HG03045 (cell line): ENCODE results near the gene THAP7.

ENCODE experiments used
- ATAC-seq: cut with Tn5 transposase; IDR thresholded peaks from one replicate; pipeline ENCODE4 v1.9.1; 2021; ENCODE audit warnings: mild to moderate bottlenecking, moderate library complexity; ENCODE audit not compliant: unreplicated experiment

THAP7 gene

GRCh38 chr22:20965104-20965887 lies 36.6 kb downstream of the THAP7 start:
- ATAC-seq = no peak

DNA sequence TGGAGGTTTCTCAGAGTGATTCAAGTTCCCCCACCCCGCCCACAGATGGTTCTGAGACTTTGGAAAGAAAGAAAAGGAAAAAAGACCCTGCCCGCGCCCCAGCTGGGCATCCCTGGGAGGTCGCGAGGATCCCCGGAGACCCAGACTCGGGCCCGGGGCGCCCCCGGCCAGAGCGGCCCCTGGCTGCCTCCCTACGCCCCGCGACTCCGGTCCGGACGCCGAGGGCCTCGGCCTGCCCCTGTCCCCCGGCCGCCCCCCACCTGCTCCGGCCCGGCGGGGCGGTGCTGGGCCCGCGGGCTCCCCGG lies 37.2 kb downstream of the THAP7 start:
- ATAC-seq = no peak

GRCh38 chr22:20964090-20964798 lies 37.7 kb downstream of the THAP7 start:
- ATAC-seq = no peak

- ATAC-seq = no peak
Measured at GRCh38 chr22:20963201-20964052, 38.5 kb downstream of the THAP7 start.

DNA sequence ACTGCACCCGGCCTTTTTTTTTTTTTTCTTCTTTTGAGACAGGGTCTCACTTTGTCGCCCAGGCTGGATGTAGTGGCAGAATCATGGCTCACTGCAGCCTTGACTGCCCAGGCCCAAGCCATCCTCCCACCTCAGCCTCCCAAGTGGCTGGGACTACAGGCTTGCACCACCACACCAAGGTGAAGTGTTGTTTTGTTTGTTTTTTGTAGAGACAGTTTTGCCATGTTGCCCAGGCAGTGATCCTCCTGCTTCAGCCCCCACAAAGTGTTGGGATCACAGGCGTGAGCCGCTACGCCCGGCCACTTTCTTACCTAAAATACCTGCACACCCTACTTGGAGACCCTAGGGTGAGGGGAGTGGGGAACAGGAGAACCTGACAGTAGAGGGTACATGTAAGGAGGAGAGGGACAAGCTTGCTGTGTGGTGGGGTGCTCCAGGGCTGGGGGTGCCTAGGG lies 39.4 kb downstream of the THAP7 start:
- ATAC-seq = no peak

GRCh38 chr22:20960609-20961008 lies 41.3 kb downstream of the THAP7 start:
- ATAC-seq = no peak

- no peak for ATAC-seq
Measured at GRCh38 chr22:20959578-20960461, 42.1 kb downstream of the THAP7 start.

DNA sequence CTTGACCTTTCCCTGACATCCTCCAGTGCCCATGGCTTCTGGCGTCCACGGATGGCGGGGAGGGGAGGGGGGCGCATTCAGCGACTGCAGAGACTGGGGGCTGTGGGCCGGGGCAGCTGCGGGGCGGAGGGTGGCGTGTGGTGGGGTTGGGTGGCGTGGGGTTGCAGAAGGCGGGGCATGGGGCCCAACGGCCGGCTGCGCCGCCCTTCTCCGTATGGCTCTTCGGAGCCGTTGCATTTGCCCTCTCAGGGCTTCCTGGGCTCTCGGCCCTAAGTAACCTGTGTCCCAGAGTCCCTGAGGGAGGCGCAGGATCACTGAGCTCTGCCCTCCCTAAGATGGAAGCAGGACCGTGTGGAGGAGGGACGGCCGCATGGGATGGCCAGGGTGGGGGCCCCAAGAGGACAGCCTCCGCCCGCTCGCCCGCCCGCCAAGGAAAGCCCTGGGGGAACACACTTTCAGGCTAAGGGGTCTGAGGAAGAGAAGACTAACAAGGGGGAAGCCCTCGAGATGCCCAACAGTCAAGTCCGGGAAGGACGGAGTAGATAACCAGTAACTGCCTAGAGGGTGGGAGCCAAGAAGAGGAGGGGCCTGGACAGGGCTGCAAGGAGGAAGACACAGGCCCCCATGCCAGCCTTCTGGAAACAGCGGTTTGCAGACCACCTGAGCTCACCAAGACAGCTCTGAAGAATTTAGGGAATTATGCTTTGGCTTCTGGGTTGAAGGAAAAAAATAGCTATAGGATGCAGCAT lies 44.1 kb downstream of the THAP7 start:
- no peak for ATAC-seq

DNA sequence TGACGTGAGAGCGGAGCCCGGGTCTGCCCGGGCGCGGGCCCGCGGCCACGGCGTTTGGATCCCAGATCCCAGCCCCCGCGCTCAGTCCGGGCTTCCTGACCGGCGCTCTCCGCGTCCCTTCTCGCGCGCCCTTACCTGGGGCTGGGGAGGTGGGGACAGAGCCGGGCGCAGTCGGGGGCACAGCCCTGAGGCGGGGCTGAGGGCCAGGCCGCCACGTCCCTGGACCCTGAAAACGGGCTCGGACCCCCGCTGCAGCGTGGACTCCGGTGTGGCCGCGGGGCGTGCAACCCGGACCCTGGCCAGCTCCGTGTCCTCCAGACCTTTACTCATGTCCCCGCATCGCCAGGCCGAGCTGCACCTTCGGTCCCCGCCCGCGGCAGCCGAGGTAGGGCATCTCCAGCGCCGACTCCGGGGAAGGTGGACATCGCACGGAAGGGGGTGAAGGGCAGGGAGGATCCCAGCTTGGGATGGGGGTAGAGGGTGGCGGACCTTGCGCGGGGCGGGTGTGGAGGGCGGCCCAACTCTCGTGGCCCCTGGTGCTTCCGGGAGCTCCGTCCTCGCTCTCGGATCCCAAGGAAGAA lies 44.7 kb downstream of the THAP7 start:
- no peak for ATAC-seq

- no peak for ATAC-seq
Measured at GRCh38 chr22:20956258-20957101, 45.4 kb downstream of the THAP7 start.

GRCh38 chr22:20955548-20955947 lies 46.4 kb downstream of the THAP7 start:
- no peak for ATAC-seq

DNA sequence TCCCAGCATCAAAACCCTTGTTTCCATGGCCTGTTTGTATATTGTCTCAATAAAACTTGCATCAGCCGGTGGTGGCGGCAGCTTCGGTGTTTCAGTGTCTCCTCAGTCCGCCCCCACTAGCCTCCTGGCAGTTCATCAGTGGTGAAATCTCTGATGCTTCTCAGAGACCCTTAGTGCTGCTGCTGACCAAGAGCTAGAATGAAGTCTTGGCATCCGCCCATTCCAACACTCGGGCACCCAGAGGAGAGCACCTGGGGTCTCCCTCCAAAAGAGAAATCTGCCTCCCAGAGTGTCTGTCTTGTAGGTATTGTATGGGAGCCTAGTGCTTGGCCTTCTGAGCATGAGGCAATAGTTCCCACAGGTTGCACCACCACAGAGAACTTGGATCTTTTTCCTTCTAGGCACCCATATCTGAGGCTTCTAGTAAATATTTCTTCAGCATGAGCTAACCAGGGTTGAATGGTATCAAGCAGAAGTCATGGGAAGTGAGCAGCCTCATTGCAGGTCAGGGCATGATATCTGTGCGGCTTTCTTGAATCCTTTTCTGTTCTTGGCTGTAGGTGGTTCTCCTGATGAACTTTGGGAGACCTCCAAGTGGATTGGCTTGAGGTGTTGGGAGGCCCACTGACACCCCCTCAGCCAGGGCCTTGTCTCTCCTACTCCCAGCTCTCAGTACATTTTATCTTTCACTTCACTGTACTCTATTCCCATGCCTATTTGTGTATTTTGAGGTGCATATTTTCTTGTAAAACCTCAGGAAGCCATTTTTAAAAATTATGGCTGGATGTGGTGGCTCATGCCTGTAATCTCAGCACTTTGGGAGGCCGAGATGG lies 48.0 kb downstream of the THAP7 start:
- no peak for ATAC-seq

GRCh38 chr22:20953342-20953608 lies 48.6 kb downstream of the THAP7 start:
- no peak for ATAC-seq

- no peak for ATAC-seq
Measured at GRCh38 chr22:20952544-20953341, 49.2 kb downstream of the THAP7 start.

DNA sequence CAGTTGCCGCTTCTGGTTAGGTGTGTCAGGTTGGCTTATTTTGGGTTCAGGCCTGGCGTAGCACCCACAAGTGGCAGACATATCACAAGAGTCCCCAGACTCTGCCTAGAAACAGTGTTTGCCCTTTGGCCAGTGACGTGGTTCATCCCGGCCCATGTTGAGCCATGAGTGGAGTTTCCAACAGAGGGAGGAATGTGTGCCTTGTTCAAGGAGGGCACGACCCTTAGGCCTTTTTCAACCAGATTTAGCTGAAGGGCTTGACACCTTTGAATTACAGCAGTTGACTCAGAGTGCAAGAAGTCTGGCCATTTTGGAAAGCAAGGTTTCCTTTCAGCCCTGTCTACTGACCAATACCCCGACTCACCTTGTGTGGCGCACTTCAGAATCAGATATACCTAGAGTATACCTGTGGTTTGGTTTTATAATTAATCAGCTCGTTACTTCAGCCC lies 50.0 kb downstream of the THAP7 start:
- ATAC-seq = no peak

- no peak for ATAC-seq
Measured at GRCh38 chr22:20951151-20951931, 50.6 kb downstream of the THAP7 start.
